ENCODE results near the gene PSMD5. TPM values are rescaled to one million over a fixed set of nuclear protein-coding genes. Genes with fewer than 3 reads are reported as not detected.

Gene PSMD5
- polyA plus RNA-seq, 1 of the 3 experiments (the other 2 are of a cell fraction): 13.7 TPM

- H3K27ac ChIP-seq (ENCODE audit: low read depth in 2 of 2, low read length in 1 of 2): no peak overlapping the region
- H3K4me3 ChIP-seq (ENCODE audit: low read depth in 2 of 2, low read length in 1 of 2): no peak overlapping the region
- no peaks in the 10 kb centered on the region for H4K20me1 ChIP-seq (ENCODE audit: insufficient read depth)
- peaks cover 16% of the 10 kb centered on the region for H3F3A ChIP-seq (replicated peaks; ENCODE audit: insufficient read depth)
- ChIA-PET CTCF (interaction anchor here (0.7 kb wide), 1 partner anchor 13 kb away, joined by 3 read pairs; no protein-coding TSS in a partner anchor), POLR2A (interaction anchor here (1.1 kb wide), 1 partner anchor 10 kb away, joined by 4 read pairs; no protein-coding TSS in a partner anchor)
- no peak overlapping the region for H3K9ac ChIP-seq
- no peaks in the 10 kb centered on the region for H3K9me3 ChIP-seq
- no peak for DNase-seq
- H3K36me3 ChIP-seq (replicated peaks in 1 of 2; ENCODE audit: control insufficient read depth in 1 of 2, insufficient read depth in 2 of 2, low read length in 1 of 2): peaks cover 20 to 28% of the 10 kb centered on the region in 2 experiments
- no peak overlapping the region for H3K4me2 ChIP-seq
- H2AFZ ChIP-seq (ENCODE audit: low read depth): no peak overlapping the region
- H3K79me2 ChIP-seq (ENCODE audit: insufficient read depth): no peaks in the 10 kb centered on the region
- 97% methylated on average over 6 of the region's 6 CpGs for WGBS (ENCODE audit: low lambda C conversion rate)
- peaks cover 0 to 28% of the 10 kb centered on the region in 2 experiments; a peak in 2 of 4 replicates for H3K4me1 ChIP-seq (ENCODE audit: control insufficient read depth in 1 of 2, insufficient read depth in 2 of 2, low read depth in 1 of 2, low read length in 1 of 2)
- no peaks in the 10 kb centered on the region for H3K9me2 ChIP-seq
- TF ChIP-seq EP300 (IDR thresholded peaks at IDR 0.05; ENCODE audit: borderline replicate concordance in 1 of 2, low read depth in 1 of 2, low read length in 1 of 2) (no peak), FOXM1 (IDR thresholded peaks at IDR 0.05; ENCODE audit: low read depth) (no peak), FOXJ3 (CRISPR knock-in tag; IDR thresholded peaks at IDR 0.05) (no peak), USF2 (IDR thresholded peaks at IDR 0.05; ENCODE audit: borderline replicate concordance, low read depth, low read length) (no peak), SMC3 (IDR thresholded peaks at IDR 0.05; ENCODE audit: low read depth, low read length) (no peak), RFX5 (IDR thresholded peaks at IDR 0.05; ENCODE audit: low read length) (no peak), RAD21 (IDR thresholded peaks at IDR 0.05; ENCODE audit: low read length) (no peak), RXRA (IDR thresholded peaks at IDR 0.05; ENCODE audit: borderline replicate concordance, low read depth) (no peak), PBX3 (IDR thresholded peaks at IDR 0.05) (no peak), MEF2A (IDR thresholded peaks at IDR 0.05; ENCODE audit: borderline replicate concordance, low read depth) (no peak), MXI1 (IDR thresholded peaks at IDR 0.05; ENCODE audit: low read depth, low read length) (no peak), EZH2phosphoT487 (IDR thresholded peaks at IDR 0.05; ENCODE audit: borderline replicate concordance, low read depth) (no peak)
- H3K27me3 ChIP-seq (ENCODE audit: insufficient read depth): no peaks in the 10 kb centered on the region
Measured at GRCh38 chr9:120853198-120853597, 10.5 kb upstream of the PSMD5 start.

GRCh38 chr9:120852240-120853010 lies 9.7 kb upstream of the PSMD5 start:
- Histone ChIP-seq H3K4me2 (no peak overlapping the region), H3K9ac (no peak overlapping the region), H3K27ac (ENCODE audit: low read depth in 2 of 2, low read length in 1 of 2) (no peak overlapping the region), H3K79me2 (ENCODE audit: insufficient read depth) (no peaks in the 10 kb centered on the region), H3K4me3 (ENCODE audit: low read depth in 2 of 2, low read length in 1 of 2) (no peak overlapping the region), H3K9me2 (no peaks in the 10 kb centered on the region), H4K20me1 (ENCODE audit: insufficient read depth) (no peaks in the 10 kb centered on the region), H3F3A (replicated peaks; ENCODE audit: insufficient read depth) (peaks cover 16% of the 10 kb centered on the region), H3K36me3 (replicated peaks in 1 of 2; ENCODE audit: control insufficient read depth in 1 of 2, insufficient read depth in 2 of 2, low read length in 1 of 2) (peaks cover 15 to 28% of the 10 kb centered on the region in 2 experiments), H3K4me1 (ENCODE audit: control insufficient read depth in 1 of 2, insufficient read depth in 2 of 2, low read depth in 1 of 2, low read length in 1 of 2) (peaks cover 0 to 21% of the 10 kb centered on the region in 2 experiments; a peak in 2 of 4 replicates), H3K27me3 (ENCODE audit: insufficient read depth) (no peaks in the 10 kb centered on the region), H2AFZ (ENCODE audit: low read depth) (no peak overlapping the region), H3K9me3 (no peaks in the 10 kb centered on the region)
- no peak for TF ChIP-seq YY1 (IDR thresholded peaks at IDR 0.05; ENCODE audit: low read depth)
- no peak for TF ChIP-seq RFX5 (IDR thresholded peaks at IDR 0.05; ENCODE audit: low read length)
- no peak for TF ChIP-seq JUND (IDR thresholded peaks at IDR 0.05)
- no peak for TF ChIP-seq USF1 (IDR thresholded peaks at IDR 0.05; ENCODE audit: borderline replicate concordance, low read depth)
- TF ChIP-seq CTCF (IDR thresholded peaks at IDR 0.05): no peak
- no peak for TF ChIP-seq POLR2AphosphoS5 (IDR thresholded peaks at IDR 0.05; ENCODE audit: low read depth, low read length)
- TF ChIP-seq EP300 (IDR thresholded peaks at IDR 0.05; ENCODE audit: borderline replicate concordance in 1 of 2, low read depth in 1 of 2, low read length in 1 of 2): no peak
- no peak for TF ChIP-seq SIN3A (IDR thresholded peaks at IDR 0.05; ENCODE audit: borderline replicate concordance, low read depth, low read length)
- no peak for TF ChIP-seq TEAD4 (IDR thresholded peaks at IDR 0.05; ENCODE audit: borderline replicate concordance, insufficient read depth)
- WGBS (ENCODE audit: low lambda C conversion rate): 87% methylated on average over 5 of the region's 5 CpGs
- POLR2A ChIA-PET: interaction anchor here (1.1 kb wide), 1 partner anchor 11 kb away, joined by 4 read pairs; no protein-coding TSS in a partner anchor
- CTCF ChIA-PET: interaction anchor here (0.7 kb wide), 1 partner anchor 14 kb away, joined by 3 read pairs; no protein-coding TSS in a partner anchor
- DNase-seq: no peak

Data from SK-N-SH (cell line).